NCI-H82 treated with DMSO at 0.1 percent for 48 hours (cell line): ENCODE measurements around the gene MGRN1.
"Not testable (repeated sequence)": the region's sequence is repeated elsewhere in the genome, so short reads cannot be mapped to it uniquely, and the experiment has no call there.

ENCODE experiments used
- DNase-seq: peaks from one replicate; lab custom pipeline; 2025; ENCODE audit not compliant: unreplicated experiment; lab: John Stamatoyannopoulos, UW

Gene MGRN1

DNA sequence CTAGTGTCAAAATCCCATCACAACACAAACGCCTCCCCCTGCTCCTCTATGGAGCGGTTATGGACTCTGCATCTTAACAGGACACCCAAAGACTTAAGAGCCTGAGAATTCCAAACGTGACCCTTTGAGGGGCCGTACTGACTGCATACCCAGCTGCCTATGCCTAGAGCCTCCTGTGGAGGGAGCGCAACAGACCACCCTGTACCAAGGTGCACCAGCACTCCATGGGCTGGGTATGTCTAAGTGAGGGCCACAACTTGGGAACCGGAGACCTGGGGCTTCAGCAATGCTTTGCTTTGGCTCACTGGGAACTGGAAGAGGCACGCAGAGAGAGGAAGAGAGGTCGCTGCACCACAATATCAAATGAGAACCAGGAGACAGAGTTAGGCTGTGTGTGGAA lies 104.0 kb downstream of the MGRN1 start:
- no peak for DNase-seq

DNA sequence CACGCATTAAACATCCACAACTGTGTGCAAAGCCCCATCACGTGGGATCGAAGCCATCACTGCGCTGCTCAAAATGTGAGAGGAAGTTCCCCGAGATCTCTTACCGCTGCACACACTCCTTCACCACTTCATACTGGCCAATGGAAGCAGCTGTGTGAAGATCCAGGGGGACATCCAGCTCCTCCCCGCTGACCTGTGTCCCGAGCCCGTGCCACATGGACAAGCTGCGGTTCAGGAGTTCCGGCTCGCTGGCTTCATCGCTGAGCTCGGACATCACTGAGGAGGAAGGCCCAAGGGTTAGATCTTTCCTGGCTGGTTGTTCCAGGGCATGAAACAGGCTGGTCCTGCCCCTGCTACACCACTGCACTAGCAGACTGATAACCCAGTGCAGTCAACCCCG lies 105.2 kb downstream of the MGRN1 start:
- no peak for DNase-seq

DNA sequence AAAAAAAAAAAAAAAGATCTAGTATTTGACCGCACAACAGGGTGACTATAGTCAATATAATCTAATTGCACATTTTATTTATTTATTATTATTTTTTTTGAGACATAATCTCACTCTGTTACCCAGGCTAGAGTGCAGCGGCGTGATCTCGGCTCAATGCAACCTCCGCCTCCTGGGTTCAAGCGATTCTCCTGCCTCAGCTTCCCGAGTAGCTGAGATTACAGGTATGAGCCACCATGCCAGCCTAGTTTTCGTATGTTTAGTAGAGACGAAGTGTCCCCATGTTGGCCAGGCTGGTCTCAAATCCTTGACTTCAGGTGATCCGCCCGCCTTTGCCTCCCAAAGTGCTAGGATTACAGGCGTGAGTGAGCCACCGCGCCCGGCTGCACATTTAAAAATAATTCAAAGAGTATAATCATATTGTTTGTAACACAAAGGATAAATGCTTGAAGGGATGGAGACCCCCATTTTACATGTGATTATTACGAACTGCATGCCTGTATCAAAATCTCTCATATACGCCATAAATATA lies 108.7 kb downstream of the MGRN1 start:
- no peak for DNase-seq

DNA sequence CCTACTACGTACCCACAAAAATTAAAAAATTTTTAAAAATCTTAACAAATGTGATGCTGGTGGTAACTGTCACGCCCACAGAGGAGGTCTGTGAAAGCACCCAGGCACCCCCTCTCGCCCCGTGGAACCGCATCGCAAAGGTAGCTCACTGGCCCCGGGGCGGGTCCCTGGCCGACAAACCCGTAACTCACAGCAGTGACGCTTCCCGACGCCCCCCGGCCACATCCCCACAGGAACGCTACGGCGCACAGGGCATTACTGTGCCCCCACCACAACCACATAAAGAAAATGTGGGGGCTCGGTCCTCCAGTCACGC lies 109.1 kb downstream of the MGRN1 start:
- no peak for DNase-seq

DNA sequence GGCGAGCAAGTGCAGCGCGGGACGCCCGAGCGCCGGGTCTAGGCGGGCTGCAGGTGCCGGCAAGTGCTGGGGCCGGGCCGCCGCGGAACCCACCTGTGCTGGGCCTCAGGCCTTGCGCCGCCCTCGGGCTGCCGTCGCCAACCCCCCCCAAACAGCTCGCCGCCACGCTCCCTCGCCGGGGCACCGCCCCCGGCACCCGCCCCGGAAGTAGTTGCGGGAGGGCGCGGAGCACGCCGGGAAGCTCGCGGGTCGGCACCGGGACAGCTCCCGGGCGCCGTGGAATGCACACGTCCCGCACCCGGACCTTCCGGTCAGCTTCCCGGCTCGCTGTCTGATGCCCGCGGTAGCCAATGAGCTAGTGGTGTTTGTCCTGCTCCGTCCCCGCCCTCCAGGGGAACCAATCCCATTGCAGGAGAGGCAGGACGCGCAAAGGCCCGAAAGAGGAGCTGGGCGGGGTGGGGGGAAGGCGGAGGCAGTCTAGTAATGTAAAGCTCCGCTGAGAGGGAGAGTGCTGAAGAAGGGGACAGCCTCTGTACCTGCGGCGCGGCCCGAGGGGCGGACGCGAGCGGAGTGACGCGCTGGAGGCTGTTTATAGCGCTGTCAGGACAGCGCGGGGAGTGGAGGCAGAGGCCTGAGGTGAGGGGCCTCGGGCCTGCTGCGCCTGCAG lies 109.6 kb downstream of the MGRN1 start, which contains the start of the genes ANKS3 and DNAAF8:
Gene ANKS3 (minus strand): TSS at position 209 of the 667 bp plus-strand sequence. CDS start 4,122 bp downstream, outside the sequence.
Gene DNAAF8 (plus strand): TSS at position 475 of the 667 bp plus-strand sequence. CDS start 1,978 bp downstream, outside the sequence.
- DNase-seq, result peak; percentile 88

DNA sequence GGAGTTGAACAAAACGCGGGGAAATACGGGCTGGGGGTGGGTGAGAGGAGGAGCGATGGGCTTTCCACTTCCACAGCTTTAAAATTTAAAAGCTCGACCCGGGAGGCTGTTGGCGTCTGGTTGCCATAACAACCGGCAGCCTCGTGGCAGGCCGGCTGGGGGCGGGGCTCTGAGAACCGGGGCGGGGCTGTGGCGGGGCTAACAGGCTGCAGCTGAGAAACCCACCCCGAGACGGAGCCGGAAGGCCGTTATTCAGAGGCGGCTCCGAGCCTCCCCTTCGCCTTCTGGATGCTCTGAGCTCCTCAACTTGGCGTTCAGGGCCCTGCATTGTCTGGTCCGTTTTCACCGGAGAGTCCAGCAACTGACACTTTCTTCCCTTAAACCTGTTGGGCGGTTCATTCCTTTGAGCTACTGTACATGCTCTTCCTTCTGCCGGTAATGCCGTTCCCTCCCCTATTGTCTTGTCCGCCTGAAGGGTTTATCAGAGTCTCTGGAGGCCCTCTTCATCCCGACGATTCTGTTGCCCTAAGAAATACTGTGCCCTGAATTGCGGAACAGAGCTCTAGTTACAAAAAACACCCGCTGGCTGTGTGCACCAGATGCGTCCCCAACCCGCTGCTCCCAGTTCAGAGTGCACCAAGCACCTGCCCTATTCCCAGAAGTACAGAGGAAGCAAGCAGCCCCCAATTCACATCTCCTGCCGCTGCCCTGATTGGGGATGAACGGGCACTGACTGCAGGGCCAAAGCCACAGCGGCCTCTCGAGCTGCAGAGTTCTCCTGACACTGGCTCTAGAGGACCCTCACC lies 110.3 kb downstream of the MGRN1 start:
- DNase-seq, result peak; percentile 26

DNA sequence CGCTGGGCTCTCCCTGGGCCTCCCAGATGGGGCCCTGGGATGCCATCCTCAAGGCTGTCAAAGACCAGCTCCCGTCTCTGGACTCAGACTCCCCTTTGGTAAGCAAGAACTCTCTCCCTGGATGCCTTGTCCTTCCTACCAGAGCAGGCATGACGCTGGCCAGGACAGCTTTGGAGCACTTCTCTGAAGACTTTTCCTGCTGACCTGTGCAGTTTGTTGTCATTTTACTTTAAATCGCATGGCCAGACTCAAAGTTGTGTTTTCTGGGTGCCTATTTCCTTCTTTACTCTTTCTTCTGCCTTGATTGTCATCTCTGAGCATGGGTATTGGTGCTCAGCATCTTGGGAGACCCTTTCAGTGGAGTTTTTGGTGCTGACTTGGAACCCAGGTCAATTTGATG lies 111.9 kb downstream of the MGRN1 start:
- no peak for DNase-seq

DNA sequence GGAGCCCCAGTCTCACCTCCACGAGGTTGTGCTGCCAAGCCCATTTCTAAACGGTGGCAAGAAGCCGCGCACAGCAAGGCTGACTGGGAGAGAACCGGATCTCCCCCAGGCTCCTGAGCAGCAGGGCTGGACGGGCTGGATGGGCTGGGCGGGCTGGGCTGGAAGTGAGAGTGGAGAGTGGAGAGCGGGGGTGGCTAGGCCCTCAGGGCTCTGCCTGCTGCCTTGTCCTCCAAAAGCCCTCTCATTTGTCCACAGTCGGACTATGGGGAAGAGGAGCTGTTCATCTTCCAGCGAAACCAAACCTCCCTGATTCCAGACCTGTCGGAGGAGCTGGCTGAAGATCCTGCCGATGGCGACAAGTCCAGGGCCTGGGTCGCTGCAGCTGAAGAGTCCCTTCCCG lies 112.9 kb downstream of the MGRN1 start:
- no peak for DNase-seq

DNA sequence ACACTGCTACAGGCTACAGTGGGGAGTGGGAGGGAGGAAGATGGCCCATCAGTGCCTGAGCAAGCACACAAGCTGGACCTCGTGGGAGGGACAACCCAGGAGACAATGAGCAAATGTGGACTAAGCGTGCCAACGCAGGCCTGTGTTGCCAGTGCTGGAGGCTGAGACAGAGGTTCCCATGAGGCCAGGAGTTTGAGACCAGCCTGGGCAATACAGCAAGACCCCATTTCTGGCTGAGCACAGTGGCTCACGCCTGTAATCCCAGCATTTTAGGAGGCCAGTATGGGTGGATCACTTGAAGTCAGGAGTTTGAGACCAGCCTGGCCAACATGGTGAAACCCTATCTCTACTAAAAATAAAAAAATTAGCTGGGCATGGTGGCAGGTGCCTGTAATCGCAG lies 113.7 kb downstream of the MGRN1 start:
- DNase-seq, result not testable (repeated sequence)
